Measurements from ENCODE around the gene IL9.

DNA sequence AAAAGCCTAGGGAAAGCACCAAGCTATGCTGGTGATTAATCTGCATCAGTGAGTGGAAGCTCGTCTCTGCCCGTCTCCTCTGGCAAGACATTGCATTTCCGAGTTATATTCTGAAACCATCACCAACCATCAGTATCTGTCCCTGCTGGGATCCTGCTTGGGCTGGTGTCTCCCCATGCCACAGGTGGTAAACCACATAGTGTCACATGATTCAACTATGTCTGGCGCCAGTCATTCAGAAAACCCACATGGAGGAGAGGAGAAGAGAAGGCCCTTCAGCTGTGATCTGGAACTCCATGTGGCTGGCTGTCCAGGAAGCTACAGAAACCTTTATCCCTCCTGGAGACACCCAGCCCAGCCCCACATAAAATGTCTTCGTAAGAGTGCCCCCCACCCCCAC is 4.8 kb downstream of the IL9 start:
- TF ChIP-seq, protein P1, sequence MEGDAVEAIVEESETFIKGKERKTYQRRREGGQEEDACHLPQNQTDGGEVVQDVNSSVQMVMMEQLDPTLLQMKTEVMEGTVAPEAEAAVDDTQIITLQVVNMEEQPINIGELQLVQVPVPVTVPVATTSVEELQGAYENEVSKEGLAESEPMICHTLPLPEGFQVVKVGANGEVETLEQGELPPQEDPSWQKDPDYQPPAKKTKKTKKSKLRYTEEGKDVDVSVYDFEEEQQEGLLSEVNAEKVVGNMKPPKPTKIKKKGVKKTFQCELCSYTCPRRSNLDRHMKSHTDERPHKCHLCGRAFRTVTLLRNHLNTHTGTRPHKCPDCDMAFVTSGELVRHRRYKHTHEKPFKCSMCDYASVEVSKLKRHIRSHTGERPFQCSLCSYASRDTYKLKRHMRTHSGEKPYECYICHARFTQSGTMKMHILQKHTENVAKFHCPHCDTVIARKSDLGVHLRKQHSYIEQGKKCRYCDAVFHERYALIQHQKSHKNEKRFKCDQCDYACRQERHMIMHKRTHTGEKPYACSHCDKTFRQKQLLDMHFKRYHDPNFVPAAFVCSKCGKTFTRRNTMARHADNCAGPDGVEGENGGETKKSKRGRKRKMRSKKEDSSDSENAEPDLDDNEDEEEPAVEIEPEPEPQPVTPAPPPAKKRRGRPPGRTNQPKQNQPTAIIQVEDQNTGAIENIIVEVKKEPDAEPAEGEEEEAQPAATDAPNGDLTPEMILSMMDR (IDR thresholded peaks at IDR 0.05): no peak
- TF ChIP-seq EZH2 (IDR thresholded peaks at IDR 0.05) (no peak), EZH2phosphoT487 (IDR thresholded peaks at IDR 0.05) (no peak)

All from neural progenitor cell (in vitro differentiated cells).